GM19025 (cell line): ENCODE measurements around the gene KRTAP9-4.
"Not testable (repeated sequence)": the region's sequence is repeated elsewhere in the genome, so short reads cannot be mapped to it uniquely, and the experiment has no call there.

Experiments used
- ATAC-seq: cut with Tn5 transposase; IDR thresholded peaks from one replicate; pipeline ENCODE4 v1.9.1; 2021; ENCODE audit warnings: mild to moderate bottlenecking, low read depth, moderate library complexity; ENCODE audit not compliant: unreplicated experiment

The KRTAP9-4 gene

GRCh38 chr17:41249637-41250240, at the start of gene KRTAP9-4:
KRTAP9-4 (plus strand) TSS chr17:41249687; CDS start chr17:41249721, 34 bp downstream.
- ATAC-seq: not testable (repeated sequence)

- ATAC-seq: no peak
Observed at GRCh38 chr17:41211845-41212466, 37.5 kb upstream of the KRTAP9-4 start.

- no peak for ATAC-seq
Observed at GRCh38 chr17:41212524-41213169, 36.8 kb upstream of the KRTAP9-4 start.

- ATAC-seq: no peak
Observed at GRCh38 chr17:41215681-41216080, 33.8 kb upstream of the KRTAP9-4 start.

GRCh38 chr17:41223821-41224220, 25.7 kb upstream of the KRTAP9-4 start:
- ATAC-seq: no peak

GRCh38 chr17:41226051-41226450, 23.4 kb upstream of the KRTAP9-4 start:
- ATAC-seq: no peak

- ATAC-seq: not testable (repeated sequence)
Observed at GRCh38 chr17:41226598-41227095, 22.8 kb upstream of the KRTAP9-4 start, which contains the start of gene KRTAP9-2. KRTAP9-2 (plus strand) TSS chr17:41226648; CDS start chr17:41226655, 7 bp downstream.

- ATAC-seq: no peak
Observed at GRCh38 chr17:41230094-41230493, 19.4 kb upstream of the KRTAP9-4 start.

GRCh38 chr17:41231731-41232130, 17.8 kb upstream of the KRTAP9-4 start:
- ATAC-seq: no peak

- ATAC-seq: not testable (repeated sequence)
Observed at GRCh38 chr17:41232399-41233105, 16.9 kb upstream of the KRTAP9-4 start, which contains the start of gene KRTAP9-3. KRTAP9-3 (plus strand) TSS chr17:41232449; CDS start chr17:41232502, 53 bp downstream.

GRCh38 chr17:41237116-41237515, 12.4 kb upstream of the KRTAP9-4 start:
- ATAC-seq: not testable (repeated sequence)

- ATAC-seq: not testable (repeated sequence)
Observed at GRCh38 chr17:41237949-41238437, 11.5 kb upstream of the KRTAP9-4 start, which contains the start of gene KRTAP9-8. KRTAP9-8 (plus strand) TSS chr17:41237999; CDS start chr17:41238052, 53 bp downstream.

- ATAC-seq: not testable (repeated sequence)
Observed at GRCh38 chr17:41246995-41247787, 2.3 kb upstream of the KRTAP9-4 start.

- ATAC-seq: no peak
Observed at GRCh38 chr17:41251261-41251660, 1.8 kb downstream of the KRTAP9-4 start.

- ATAC-seq: no peak
Observed at GRCh38 chr17:41254861-41255260, 5.4 kb downstream of the KRTAP9-4 start.

- not testable (repeated sequence) for ATAC-seq
Observed at GRCh38 chr17:41255381-41256290, 6.1 kb downstream of the KRTAP9-4 start, which contains the start of gene KRTAP9-9. KRTAP9-9 (plus strand) TSS chr17:41255384.

- ATAC-seq: no peak
Observed at GRCh38 chr17:41256291-41256685, 6.8 kb downstream of the KRTAP9-4 start.

- no peak for ATAC-seq
Observed at GRCh38 chr17:41258406-41258805, 8.9 kb downstream of the KRTAP9-4 start.
